ENCODE data around the gene RWDD3. TPM values are rescaled to one million over a fixed set of nuclear protein-coding genes. Genes with fewer than 3 reads are reported as not detected.

Gene RWDD3, protein sequence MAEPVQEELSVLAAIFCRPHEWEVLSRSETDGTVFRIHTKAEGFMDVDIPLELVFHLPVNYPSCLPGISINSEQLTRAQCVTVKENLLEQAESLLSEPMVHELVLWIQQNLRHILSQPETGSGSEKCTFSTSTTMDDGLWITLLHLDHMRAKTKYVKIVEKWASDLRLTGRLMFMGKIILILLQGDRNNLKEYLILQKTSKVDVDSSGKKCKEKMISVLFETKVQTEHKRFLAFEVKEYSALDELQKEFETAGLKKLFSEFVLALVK
- 10 to 100 TPM in 1 of 2 donors, 1 to 10 TPM in 1; 8.7 to 12.7 TPM for total RNA-seq

DNA sequence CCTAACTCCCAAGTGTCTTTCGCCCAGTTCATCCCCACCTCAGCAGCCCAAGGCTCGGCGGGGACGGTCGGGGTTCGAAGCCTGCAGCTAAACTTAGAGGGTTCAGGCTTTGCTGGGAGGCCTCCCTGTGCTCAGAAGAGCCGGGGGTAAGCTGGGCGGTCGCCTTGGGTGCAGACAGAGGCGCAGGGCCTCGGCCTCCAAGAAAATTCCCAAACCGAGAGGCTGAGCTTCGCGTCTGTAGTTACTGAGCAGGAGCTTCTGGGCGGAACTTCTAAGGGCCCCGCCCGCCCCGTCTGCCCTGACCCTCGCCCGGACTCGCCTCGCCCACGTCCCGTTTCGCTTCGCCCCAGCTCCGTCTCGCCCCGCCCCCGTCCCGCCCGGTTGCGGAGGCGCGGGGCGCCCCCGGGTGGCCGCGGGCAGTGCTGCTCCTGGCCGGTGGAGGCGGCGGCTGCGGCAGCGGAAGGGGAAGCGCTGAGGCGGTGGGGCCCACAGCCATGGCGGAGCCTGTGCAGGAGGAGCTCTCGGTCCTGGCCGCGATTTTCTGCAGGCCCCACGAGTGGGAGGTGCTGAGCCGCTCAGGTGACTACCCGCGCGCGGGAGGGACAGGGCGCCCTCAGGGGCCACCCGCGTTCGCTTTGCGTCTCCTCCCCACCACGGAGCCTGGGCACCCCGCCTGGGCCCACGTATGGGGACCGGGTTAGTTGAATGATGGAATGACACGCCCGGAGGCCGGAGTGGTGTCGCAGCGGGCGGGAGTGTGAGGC lies at the start of gene RWDD3:
Gene RWDD3, plus strand, starts transcription at position 474 of the 764 bp plus-strand sequence. Its CDS starts 21 bp downstream, at position 495.
- peaks cover 0 to 21% of the 10 kb centered on the region in 2 donors for H3K36me3 Mint-ChIP-seq
- peak; percentile 95 for DNase-seq (ENCODE audit: low spot score in 2 of 2)
- H3K9me3 Mint-ChIP-seq = no peaks in the 10 kb centered on the region
- ATAC-seq = peak; percentile 95 to 96
- peak within 1 kb of the TSS; percentile 87 for H3K27ac Mint-ChIP-seq

DNA sequence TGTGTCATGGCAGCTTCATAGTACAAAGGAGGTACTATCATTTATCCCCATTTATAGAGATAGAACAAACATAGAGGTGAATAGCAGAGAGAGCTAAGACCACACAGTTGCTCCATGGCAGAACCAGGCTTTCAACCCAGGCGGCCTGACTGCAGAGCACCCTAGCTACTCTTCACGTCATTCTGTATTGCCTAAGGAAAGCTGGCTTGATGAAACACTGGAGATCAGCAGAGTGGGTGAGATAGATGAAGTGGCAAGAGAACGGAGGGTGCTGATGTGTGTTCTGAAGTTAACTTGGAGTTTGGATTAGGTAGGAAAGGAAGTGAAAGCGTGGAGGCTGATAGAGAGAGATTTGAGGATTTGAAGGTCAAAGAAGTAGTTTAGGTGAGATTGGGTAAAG lies 47.9 kb upstream of the RWDD3 start:
- no peaks in the 10 kb centered on the region for H3K36me3 Mint-ChIP-seq
- no peaks in the 10 kb centered on the region for H3K9me3 Mint-ChIP-seq
- H3K27ac Mint-ChIP-seq = no peak overlapping the region
- ATAC-seq (no peak), DNase-seq (ENCODE audit: low spot score in 2 of 2) (no peak)

DNA sequence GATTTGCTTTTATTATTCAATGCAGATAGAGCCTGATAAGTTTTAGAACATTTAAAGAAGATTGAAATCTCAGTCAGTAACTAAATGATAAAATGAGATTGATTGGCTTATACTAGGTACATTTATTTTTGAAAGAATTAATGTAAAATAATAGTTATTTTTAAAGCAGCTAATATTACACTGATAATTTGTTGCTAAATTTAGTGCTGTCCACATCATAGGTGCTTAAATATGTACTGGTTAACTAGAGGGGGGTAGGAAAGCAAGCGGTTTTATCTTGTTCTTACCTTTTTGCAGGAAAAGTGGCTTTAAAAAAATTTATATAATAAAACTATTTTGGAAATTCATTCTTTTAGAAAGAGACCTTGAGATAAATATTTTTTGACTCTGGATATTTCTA lies 40.4 kb upstream of the RWDD3 start:
- H3K36me3 Mint-ChIP-seq = no peaks in the 10 kb centered on the region
- no peak for ATAC-seq

DNA sequence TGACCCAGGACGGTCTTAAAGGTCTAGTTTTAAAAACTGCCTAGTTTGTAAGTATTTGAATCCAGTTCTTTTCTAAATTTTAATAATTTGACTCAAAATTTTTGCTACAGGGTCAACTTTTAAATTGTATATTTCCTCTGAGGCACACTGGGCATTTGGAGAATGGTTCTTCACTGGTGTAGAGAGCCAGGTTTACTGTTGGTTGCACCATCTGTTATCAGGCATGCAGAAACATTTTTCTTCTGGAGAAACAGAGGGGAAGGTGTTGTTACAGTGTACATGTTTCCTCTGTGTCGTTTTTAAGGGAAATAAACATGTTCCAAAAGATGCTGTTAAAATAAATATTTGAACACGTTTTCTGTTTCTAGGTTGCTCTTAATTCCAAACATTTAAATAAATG lies 39.0 kb upstream of the RWDD3 start:
- Mint-ChIP-seq H3K36me3 (no peaks in the 10 kb centered on the region), H3K9me3 (no peaks in the 10 kb centered on the region), H3K27ac (no peak overlapping the region)
- ATAC-seq = no peak
- no peak for DNase-seq (ENCODE audit: low spot score in 2 of 2)

More for the DNA sequence above, 40.4 kb upstream of the RWDD3 start:
- Mint-ChIP-seq H3K27ac (no peak overlapping the region), H3K9me3 (no peaks in the 10 kb centered on the region)
- DNase-seq (ENCODE audit: low spot score in 2 of 2) = no peak

DNA sequence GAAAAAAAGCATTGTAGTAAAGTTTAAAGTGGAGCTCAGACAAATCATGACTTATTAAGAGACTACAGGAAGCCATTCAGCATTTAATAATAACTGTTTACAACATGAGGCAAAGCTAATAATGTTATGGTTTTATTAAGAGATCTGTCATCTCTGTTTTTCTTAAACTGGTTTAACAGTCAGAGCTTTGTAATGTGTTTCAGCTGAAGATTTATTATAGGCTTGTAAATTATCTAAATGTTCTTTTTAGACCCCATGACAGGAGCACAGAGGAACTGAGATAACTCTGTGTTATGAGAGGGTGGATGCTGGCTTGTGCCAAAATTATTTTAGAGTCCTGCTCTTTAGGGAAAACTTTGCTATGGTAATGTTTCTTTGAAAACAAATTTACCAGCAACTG lies 38.0 kb upstream of the RWDD3 start:
- no peaks in the 10 kb centered on the region for H3K9me3 Mint-ChIP-seq
- no peaks in the 10 kb centered on the region for H3K36me3 Mint-ChIP-seq
- DNase-seq (ENCODE audit: low spot score in 2 of 2) (no peak), ATAC-seq (no peak)
- no peak overlapping the region for H3K27ac Mint-ChIP-seq

DNA sequence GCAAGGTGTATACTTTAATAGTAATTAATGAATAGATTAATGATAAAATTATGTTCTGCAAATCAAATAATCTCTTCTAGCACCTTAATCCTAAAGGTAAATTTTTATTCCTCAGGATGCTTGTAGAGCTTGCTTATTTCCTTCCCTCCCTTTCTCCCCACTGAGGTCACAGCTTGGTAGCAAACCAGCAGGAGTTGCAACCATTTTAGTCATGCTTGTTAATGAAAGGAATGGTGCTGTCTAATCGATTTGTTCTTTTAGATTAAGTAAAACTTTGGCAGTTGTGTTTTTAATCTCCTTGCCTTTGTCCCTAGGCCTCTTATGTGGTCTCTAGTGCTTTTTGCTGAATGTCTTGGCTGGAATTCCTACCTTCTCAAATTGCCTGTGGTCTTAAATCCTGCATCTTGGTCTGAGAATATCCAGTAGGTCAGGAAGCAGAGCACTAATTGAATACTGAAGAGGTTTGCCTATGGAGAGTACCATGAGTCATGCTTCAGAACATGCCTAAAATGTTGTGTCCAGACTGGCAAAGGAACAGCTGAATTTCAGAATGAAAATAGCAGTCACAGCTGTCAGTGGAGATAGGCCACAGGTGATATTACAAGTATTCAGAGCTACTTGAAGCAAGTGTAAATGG lies 36.3 kb upstream of the RWDD3 start:
- no peak overlapping the region for H3K27ac Mint-ChIP-seq
- DNase-seq (ENCODE audit: low spot score in 2 of 2) = no peak
- no peaks in the 10 kb centered on the region for H3K9me3 Mint-ChIP-seq
- H3K36me3 Mint-ChIP-seq = no peaks in the 10 kb centered on the region
- no peak for ATAC-seq

DNA sequence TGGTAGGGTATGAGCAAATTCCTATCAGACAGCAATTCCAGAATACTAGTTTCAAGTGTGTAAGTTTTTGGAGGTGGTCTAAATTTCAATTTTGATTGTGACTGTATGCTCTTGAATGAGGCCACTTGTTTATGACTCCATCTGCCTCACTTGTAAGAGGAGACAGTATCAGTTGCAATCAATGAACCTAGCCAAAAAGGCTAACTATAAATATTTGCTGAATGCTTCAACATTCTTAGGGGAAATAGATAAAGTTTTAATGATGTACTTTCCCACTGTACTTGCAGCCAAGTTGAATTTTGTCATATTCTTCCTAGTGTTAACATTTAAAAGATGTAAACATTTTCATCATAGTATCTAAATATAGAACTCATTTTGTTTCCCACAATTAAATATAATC lies 32.1 kb upstream of the RWDD3 start:
- ATAC-seq (no peak), DNase-seq (ENCODE audit: low spot score in 2 of 2) (no peak)
- Mint-ChIP-seq H3K9me3 (peaks cover 0 to 3% of the 10 kb centered on the region in 2 donors), H3K27ac (no peak overlapping the region), H3K36me3 (no peaks in the 10 kb centered on the region)

DNA sequence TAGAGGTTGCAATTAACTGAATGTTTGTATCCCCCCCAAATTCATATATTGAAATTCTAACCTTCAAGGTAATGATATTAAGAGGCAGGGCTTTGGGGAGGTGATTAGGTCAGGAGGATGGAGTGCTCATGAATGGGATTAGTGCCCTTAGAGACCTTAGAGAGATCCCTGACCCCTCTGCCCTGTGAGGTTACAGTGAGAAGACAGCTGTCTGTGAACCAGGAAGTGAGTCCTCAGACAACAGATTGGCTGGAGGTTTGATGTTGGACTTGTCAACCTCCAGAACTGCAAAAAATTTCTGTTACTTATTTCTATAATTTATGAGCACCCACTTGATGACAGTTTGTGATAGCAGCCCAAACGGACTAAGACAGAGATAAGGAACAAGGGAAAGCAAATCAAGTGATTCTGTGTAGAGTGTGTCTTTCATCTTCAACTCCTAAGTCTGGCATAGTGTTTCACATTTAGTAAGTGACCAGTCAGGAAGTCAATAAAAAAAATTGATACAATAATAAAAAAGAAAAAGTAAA lies 30.0 kb upstream of the RWDD3 start:
- H3K27ac Mint-ChIP-seq = no peak overlapping the region
- H3K36me3 Mint-ChIP-seq = no peaks in the 10 kb centered on the region
- DNase-seq (ENCODE audit: low spot score in 2 of 2) = no peak
- H3K9me3 Mint-ChIP-seq = peaks cover 0 to 3% of the 10 kb centered on the region in 2 donors
- ATAC-seq = no peak

DNA sequence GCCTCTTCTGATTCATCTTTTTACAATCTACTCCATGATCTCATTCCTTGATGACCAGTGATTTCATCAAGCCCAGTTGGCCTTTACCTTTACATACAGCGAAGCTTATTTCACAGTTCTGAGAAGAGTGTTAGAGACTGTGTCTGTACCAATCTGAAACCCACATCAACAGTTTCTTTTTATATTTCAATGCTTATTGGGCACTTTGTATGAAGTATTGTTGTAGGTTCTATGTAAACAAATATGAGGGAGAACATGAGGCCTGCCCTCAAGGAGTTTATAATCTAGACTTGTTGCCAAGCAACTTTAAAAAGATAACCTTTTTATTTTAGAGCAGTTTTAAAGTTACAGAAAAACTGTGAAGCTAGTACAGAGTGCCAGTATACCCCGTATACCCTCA lies 27.5 kb upstream of the RWDD3 start:
- Mint-ChIP-seq H3K36me3 (no peaks in the 10 kb centered on the region), H3K27ac (no peak overlapping the region), H3K9me3 (peaks cover 0 to 3% of the 10 kb centered on the region in 2 donors)
- DNase-seq (ENCODE audit: low spot score in 2 of 2) (no peak), ATAC-seq (no peak)

DNA sequence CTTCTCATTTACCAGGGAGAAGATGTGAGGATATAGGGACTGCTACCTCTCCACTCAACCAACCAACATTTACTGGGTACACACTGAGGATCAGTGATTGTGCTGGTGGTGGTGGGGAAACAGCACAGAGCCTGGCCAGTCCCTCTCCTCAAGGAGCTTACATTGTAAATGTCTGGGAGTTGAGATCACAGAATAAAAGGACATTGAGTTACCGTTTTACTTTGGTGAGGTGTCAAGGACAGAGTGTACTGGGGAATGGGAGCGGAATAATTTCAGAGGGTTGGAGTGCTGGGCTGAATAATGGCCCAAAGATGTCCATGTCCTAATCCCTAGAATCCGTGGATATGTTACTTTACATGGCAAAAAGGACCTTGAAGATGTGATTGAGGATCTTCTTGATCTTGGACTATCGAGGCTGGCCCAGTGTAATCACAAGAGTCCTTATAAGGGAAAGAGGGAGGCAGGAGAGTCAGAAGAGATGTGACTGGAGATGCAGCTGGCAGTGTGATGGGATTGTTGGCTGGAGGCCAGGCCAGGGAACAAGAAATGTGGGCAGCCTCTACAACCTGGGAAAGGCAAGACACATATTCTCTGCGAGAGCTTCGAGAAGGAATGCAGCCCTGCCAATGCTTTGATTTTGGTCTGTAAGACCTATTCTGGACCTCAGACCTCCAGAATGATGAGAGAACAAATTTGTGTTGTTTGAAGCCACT lies 26.6 kb upstream of the RWDD3 start:
- Mint-ChIP-seq H3K36me3 (no peaks in the 10 kb centered on the region), H3K27ac (peak overlapping the region in 1 of 2 donors; percentile 9), H3K9me3 (peaks cover 0 to 3% of the 10 kb centered on the region in 2 donors)
- no peak for DNase-seq (ENCODE audit: low spot score in 2 of 2)
- ATAC-seq = no peak

DNA sequence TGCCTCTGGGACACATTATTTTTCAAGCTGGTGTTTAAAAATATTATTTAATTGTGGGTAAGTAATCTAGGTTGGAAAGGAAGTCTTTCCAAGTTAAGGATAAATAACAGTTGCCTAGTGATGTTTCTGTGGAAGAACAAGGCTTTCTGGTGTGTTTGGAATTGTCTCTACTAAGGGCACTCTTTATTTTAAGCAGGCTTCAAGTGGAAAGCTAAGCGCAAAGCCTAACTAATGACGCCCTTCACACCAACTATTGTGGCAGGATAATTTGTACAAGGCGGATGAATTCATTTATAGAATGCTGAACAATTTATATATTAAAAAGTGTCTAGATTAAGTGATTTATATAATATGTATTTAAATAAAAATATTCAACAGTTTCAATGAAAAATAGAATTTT lies 25.1 kb upstream of the RWDD3 start:
- Mint-ChIP-seq H3K9me3 (peaks cover 0 to 3% of the 10 kb centered on the region in 2 donors), H3K36me3 (no peaks in the 10 kb centered on the region), H3K27ac (no peak overlapping the region)
- no peak for ATAC-seq
- DNase-seq (ENCODE audit: low spot score in 2 of 2) = no peak

DNA sequence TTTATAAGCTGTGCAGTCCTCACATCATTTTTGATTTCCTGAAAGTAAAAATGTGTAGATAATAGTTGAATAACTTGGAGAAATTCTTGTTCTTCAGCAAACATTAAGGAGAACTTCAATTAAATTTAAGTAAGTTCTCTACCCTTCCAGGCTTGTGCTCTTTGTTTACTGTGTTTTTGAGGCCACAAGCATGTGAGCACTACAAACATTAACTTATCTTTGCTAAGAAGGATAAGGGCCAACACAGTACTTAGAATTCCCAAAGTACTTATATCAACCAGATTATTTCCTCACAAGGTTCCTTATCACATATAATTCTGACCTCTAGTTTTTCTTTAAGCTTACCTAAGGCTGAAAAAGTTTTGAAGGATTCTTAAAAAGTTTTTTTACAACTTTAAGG lies 24.7 kb upstream of the RWDD3 start:
- DNase-seq (ENCODE audit: low spot score in 2 of 2) (no peak), ATAC-seq (no peak)
- Mint-ChIP-seq H3K36me3 (no peaks in the 10 kb centered on the region), H3K27ac (no peak overlapping the region), H3K9me3 (peaks cover 0 to 3% of the 10 kb centered on the region in 2 donors)

DNA sequence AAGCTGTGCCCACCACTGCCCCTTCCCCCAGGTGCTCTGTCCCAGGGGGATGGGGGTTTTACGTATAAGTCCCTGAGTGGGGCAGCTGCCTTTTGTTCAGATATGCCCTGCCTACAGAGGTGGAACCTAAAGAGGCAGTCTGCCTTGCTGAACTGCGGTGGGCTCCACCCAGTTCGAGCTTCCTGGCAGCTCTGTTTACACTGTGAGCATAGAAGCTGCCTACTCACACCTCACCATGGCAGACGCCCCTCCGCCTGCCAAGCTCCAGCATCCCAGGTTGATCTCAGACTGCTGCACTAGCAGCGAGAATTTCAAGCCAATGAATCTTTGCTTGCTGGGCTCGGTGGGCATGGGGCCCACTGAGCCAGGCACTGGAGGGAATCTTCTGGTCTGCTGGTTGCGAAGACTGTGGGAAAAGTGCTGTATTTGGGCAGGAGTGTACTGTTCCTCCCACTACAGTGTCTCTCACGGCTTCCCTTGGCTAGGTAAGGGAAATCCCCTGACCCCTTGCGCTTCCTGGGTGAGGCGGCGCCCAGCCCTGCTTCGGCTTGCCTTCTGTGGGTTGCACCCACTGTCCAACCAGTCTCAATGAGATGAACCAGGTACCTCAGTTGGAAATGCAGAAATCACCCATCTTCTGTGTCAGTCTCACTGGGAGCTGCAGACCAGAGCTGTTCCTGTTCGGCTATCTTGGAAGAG lies 17.6 kb upstream of the RWDD3 start:
- no peak for DNase-seq (ENCODE audit: low spot score in 2 of 2)
- ATAC-seq = no peak
- H3K9me3 Mint-ChIP-seq = no peaks in the 10 kb centered on the region
- H3K36me3 Mint-ChIP-seq = peaks cover 0 to 11% of the 10 kb centered on the region in 2 donors
- H3K27ac Mint-ChIP-seq = no peak overlapping the region

DNA sequence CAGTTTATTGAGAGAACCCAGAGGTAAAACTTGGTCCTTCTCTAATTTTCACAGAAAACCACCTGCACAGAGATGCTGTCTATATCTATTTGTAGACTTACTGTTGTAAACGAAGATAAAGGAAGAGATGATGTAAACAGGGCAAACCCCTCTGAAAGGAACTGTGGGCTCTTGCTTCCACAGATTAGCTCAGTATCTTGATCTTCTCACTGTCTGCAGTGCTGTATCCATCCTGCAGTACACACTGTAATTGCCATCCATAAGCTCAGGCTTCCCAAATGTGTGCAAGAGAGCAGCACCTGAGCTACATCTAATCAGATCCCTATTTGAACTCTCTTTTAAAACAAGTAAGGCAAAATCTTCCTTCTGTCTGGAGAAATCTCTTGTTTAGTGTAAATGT lies 16.6 kb upstream of the RWDD3 start:
- Mint-ChIP-seq H3K36me3 (peaks cover 0 to 11% of the 10 kb centered on the region in 2 donors), H3K27ac (no peak overlapping the region), H3K9me3 (no peaks in the 10 kb centered on the region)
- DNase-seq (ENCODE audit: low spot score in 2 of 2) = no peak
- ATAC-seq = no peak

DNA sequence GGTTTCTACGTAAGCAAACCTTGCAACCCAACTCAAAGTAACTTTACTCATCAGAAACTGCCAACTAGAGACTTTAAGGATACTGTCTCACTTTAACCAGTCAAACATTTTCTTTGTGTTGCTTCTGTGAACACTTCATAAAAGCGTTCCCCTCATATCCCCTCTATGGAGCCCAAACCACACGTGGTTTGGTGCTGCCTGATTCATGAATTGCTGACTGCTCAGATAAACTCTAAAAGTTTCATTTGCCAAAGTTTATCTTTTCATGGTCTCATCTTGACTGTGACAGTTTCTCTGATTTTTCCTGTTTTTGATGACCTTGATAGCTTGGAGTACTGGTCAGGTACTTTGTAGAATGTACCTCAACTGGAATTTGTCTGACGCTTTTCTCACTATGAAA lies 14.6 kb upstream of the RWDD3 start:
- Mint-ChIP-seq H3K36me3 (peaks cover 0 to 11% of the 10 kb centered on the region in 2 donors), H3K9me3 (no peaks in the 10 kb centered on the region), H3K27ac (no peak overlapping the region)
- no peak for ATAC-seq
- DNase-seq (ENCODE audit: low spot score in 2 of 2) = no peak

DNA sequence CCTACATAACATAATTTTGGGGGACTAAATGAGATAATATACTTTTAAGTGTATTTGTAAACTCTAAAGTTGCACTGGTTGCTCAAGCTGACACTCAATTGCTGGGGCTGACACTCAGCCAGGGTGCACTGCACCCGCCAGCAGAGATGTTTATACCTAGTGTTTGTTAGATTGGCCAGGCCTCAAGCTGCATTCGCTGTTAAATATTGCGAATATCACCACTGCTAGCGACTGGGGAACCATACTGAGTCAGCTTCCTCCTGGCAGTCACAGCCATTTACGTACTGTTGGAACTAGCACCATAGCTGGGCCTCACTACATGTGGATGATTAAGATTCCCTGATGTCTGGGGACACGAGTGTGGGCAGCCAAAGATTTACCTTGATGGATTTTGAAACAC lies 12.7 kb upstream of the RWDD3 start:
- Mint-ChIP-seq H3K9me3 (no peaks in the 10 kb centered on the region), H3K36me3 (peaks cover 0 to 11% of the 10 kb centered on the region in 2 donors), H3K27ac (no peak overlapping the region)
- no peak for ATAC-seq
- DNase-seq (ENCODE audit: low spot score in 2 of 2) = no peak
